Uterus (tissue), 2 donors: ENCODE results near the gene NRF1.

Experiments
- CTCF ChIP-seq, 4 experiments: fragments of 200-600 bp in 2 of 4; fragments of 450-650 bp in 2 of 4; sonication (generic) in 2 of 4; IDR thresholded peaks; one replicate each; pipeline ENCODE4 v1.5.1; 2016 to 2019; ENCODE audit warnings: antibody characterized with exemption in 4 of 4, mild to moderate bottlenecking in 2 of 4, moderate library complexity in 1 of 4
- POLR2A ChIP-seq, 2 donors: fragments of 450-650 bp; IDR thresholded peaks; one replicate each; pipeline ENCODE4 v1.6.1; 2016; ENCODE audit warnings: antibody characterized with exemption in 2 of 2, mild to moderate bottlenecking in 1 of 2, moderate library complexity in 1 of 2

GRCh38 chr7:129772646-129773280, 161.2 kb downstream of the NRF1 start:
- TF ChIP-seq CTCF (IDR thresholded peaks at IDR 0.05) = no peak
- no peak for TF ChIP-seq POLR2A (IDR thresholded peaks at IDR 0.05)
